Measurements from ENCODE around the gene GMFB.

The GMFB gene

DNA sequence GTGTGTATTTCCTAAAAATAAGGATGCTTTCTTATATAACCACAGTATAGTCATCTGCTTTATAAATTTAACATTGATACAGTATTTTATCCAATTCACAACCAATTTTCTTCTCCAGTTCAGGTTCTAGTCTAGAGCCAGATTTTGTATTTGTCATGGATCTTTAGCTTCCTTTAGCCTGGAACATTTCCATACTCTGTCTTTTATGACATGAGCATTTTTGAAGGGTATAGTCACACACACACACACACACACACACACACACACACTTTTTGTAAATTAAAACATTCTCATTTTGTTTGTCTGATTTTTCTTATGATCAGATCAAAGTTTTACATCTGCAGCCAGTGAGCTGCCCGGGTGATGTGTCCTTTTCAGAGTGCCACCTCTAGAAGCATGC, 46.3 kb upstream of the GMFB start (continued):
- TF ChIP-seq ZNF394 (tag by site-specific recombination; IDR thresholded peaks at IDR 0.05; ENCODE audit: borderline replicate concordance) (no peak), ZFHX2 (tag by site-specific recombination; conservative IDR thresholded peaks at IDR 0.05) (no peak)

DNA sequence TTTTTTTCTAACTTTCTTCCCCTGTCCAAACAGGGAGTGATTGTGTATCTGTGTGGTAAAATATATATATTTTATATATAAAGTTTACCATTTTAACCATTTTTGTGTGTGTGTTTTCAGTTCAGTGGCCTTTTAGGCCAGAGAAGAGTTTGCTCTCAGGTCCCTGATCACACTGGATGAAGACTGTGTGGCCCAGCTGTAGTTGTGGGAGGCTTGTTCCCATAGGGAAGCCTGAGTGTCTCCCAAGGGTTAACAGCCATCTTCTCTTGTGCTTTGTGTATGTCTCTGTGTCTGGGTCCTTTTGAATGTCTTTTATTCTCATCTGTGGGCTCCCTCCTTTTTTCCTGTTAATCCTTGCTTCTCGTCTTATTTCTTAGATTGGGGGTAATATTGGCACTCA, 44.3 kb upstream of the GMFB start:
- ChIA-PET POLR2A (interaction anchor here (0.9 kb wide), 1 partner anchor 24 kb away, joined by 3 read pairs; the partner anchor contains the start of gene CGRRF1), CTCF (no interaction called here)
- H3K9me3 ChIP-seq (ENCODE audit: control insufficient read depth, insufficient read depth, low read depth, low read length) = no peaks in the 10 kb centered on the region
- peaks cover 4% of the 10 kb centered on the region; the same call in 1 of the 2 replicates for H3K4me1 ChIP-seq (ENCODE audit: control insufficient read depth, insufficient read depth, low read length)
- no peak overlapping the region for H3K27ac ChIP-seq (ENCODE audit: extremely low read depth, low read depth, low read length)
- TF ChIP-seq ZNF623 (tag by site-specific recombination; IDR thresholded peaks at IDR 0.05) (no peak), ZNF433 (tag by site-specific recombination; IDR thresholded peaks at IDR 0.05; ENCODE audit: low read depth) (no peak), HOXC10 (CRISPR knock-in tag; IDR thresholded peaks at IDR 0.05) (no peak), ZBTB8A (tag by site-specific recombination; IDR thresholded peaks at IDR 0.05) (no peak), ZNF560 (tag by site-specific recombination; IDR thresholded peaks at IDR 0.05; ENCODE audit: borderline replicate concordance) (no peak), ZNF140 (tag by site-specific recombination; IDR thresholded peaks at IDR 0.05) (no peak), ZNF624 (tag by site-specific recombination; IDR thresholded peaks at IDR 0.05) (no peak), ZNF707 (tag by site-specific recombination; IDR thresholded peaks at IDR 0.05) (no peak), ZNF792 (tag by site-specific recombination; IDR thresholded peaks at IDR 0.05) (no peak), ZNF354C (tag by site-specific recombination; IDR thresholded peaks at IDR 0.05; ENCODE audit: borderline replicate concordance, low read depth) (no peak), ZNF366 (tag by site-specific recombination; conservative IDR thresholded peaks at IDR 0.05) (no peak), SCRT1 (tag by site-specific recombination; IDR thresholded peaks at IDR 0.05; ENCODE audit: borderline replicate concordance) (no peak), ZNF530 (tag by site-specific recombination; IDR thresholded peaks at IDR 0.05; ENCODE audit: low read depth) (no peak), ZNF670 (tag by site-specific recombination; IDR thresholded peaks at IDR 0.05; ENCODE audit: low read depth) (no peak), ZNF514 (tag by site-specific recombination; IDR thresholded peaks at IDR 0.05) (no peak), ZNF391 (tag by site-specific recombination; IDR thresholded peaks at IDR 0.05; ENCODE audit: borderline replicate concordance, low read depth) (no peak), ZNF510 (tag by site-specific recombination; IDR thresholded peaks at IDR 0.05; ENCODE audit: insufficient replicate concordance) (no peak), MZF1 (tag by site-specific recombination; IDR thresholded peaks at IDR 0.05; ENCODE audit: borderline replicate concordance) (no peak), ZNF221 (tag by site-specific recombination; IDR thresholded peaks at IDR 0.05; ENCODE audit: borderline replicate concordance) (no peak)
- TF ChIP-seq, protein P1, sequence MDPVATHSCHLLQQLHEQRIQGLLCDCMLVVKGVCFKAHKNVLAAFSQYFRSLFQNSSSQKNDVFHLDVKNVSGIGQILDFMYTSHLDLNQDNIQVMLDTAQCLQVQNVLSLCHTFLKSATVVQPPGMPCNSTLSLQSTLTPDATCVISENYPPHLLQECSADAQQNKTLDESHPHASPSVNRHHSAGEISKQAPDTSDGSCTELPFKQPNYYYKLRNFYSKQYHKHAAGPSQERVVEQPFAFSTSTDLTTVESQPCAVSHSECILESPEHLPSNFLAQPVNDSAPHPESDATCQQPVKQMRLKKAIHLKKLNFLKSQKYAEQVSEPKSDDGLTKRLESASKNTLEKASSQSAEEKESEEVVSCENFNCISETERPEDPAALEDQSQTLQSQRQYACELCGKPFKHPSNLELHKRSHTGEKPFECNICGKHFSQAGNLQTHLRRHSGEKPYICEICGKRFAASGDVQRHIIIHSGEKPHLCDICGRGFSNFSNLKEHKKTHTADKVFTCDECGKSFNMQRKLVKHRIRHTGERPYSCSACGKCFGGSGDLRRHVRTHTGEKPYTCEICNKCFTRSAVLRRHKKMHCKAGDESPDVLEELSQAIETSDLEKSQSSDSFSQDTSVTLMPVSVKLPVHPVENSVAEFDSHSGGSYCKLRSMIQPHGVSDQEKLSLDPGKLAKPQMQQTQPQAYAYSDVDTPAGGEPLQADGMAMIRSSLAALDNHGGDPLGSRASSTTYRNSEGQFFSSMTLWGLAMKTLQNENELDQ (tag by site-specific recombination; IDR thresholded peaks at IDR 0.05; ENCODE audit: low read depth) = no peak
- H3K36me3 ChIP-seq (ENCODE audit: control insufficient read depth in 2 of 2, insufficient read depth in 1 of 2, low read length in 2 of 2) = peaks cover 5% of the 10 kb centered on the region in 2 experiments
- no peak overlapping the region for H3K4me3 ChIP-seq (ENCODE audit: low read depth, low read length)
